Neural cell (in vitro differentiated cells): ENCODE data around the gene NIPA2. TPM values are rescaled to one million over a fixed set of nuclear protein-coding genes. Genes with fewer than 3 reads are reported as not detected.

ENCODE experiments used
- H2AFZ ChIP-seq: fragments of 200-600, 300-800 bp; sonication (generic), shearing (Covaris generic); 2 replicates; pipeline ENCODE4 v1.6.0; 2014; ENCODE audit warnings: low read depth, mild to moderate bottlenecking, antibody characterized with exemption, low read length, moderate library complexity
- H3F3A ChIP-seq: fragments of 200-600 bp; shearing (Covaris generic); 2 replicates; pipeline ENCODE4 v1.6.1; 2016; ENCODE audit warnings: mild to moderate bottlenecking, moderate library complexity, mixed read lengths, antibody characterized with exemption, low read length; ENCODE audit not compliant: insufficient read depth, poor library complexity, severe bottlenecking
- H3K27ac ChIP-seq: fragments of 200-600, 300-800 bp; sonication (generic), shearing (Covaris generic); 2 replicates; pipeline ENCODE4 v1.5.1; 2014; ENCODE audit warnings: mild to moderate bottlenecking, low read length, moderate library complexity
- H3K27me3 ChIP-seq: fragments of 300-800, 200-600 bp; sonication (generic), shearing (Covaris generic); 2 replicates; pipeline ENCODE4 v1.6.0; 2014; ENCODE audit warnings: mild to moderate bottlenecking, low read depth, low read length, moderate library complexity; ENCODE audit not compliant: insufficient read depth
- H3K36me3 ChIP-seq: fragments of 300-800, 200-600 bp; sonication (generic), shearing (Covaris generic); 2 replicates; pipeline ENCODE4 v1.5.1; 2014; ENCODE audit warnings: mild to moderate bottlenecking, antibody characterized with exemption, low read length, moderate library complexity; ENCODE audit not compliant: insufficient read depth
- H3K4me2 ChIP-seq: fragments of 300-800, 200-600 bp; sonication (generic), shearing (Covaris generic); 2 replicates; pipeline ENCODE4 v1.6.0; 2014; ENCODE audit warnings: mild to moderate bottlenecking, low read length
- H3K4me3 ChIP-seq: fragments of 300-800, 200-600 bp; sonication (generic), shearing (Covaris generic); 2 replicates; pipeline ENCODE4 v1.5.1; 2014; ENCODE audit warnings: mild to moderate bottlenecking, low read length, moderate library complexity
- H3K79me2 ChIP-seq: fragments of 200-600 bp; shearing (Covaris generic); replicated peaks from 2 replicates; pipeline ENCODE4 v1.6.0; 2014; ENCODE audit warnings: mild to moderate bottlenecking, low read length, moderate library complexity; ENCODE audit not compliant: insufficient read depth
- H3K9ac ChIP-seq: fragments of 300-800, 200-600 bp; sonication (generic), shearing (Covaris generic); 2 replicates; pipeline ENCODE4 v1.6.1; 2016; ENCODE audit warnings: mild to moderate bottlenecking, low read length, mixed read lengths
- H3K9me2 ChIP-seq: fragments of 200-600 bp; shearing (Covaris generic); 2 replicates; pipeline ENCODE4 v1.6.1; 2016; ENCODE audit warnings: mild to moderate bottlenecking, low read length, mixed read lengths; ENCODE audit not compliant: insufficient read depth
- H3K9me3 ChIP-seq: fragments of 200-600, 300-800 bp; sonication (generic), shearing (Covaris generic); 2 replicates; pipeline ENCODE4 v1.6.1; 2016; ENCODE audit warnings: mild to moderate bottlenecking, mixed run types, low read length, moderate library complexity, mixed read lengths
- H4K20me1 ChIP-seq: fragments of 200-600 bp; shearing (Covaris generic); 2 replicates; pipeline ENCODE4 v1.6.1; 2016; ENCODE audit warnings: mild to moderate bottlenecking, mixed run types; ENCODE audit not compliant: insufficient read depth
- CTCF ChIP-seq: fragments of 450-650 bp; IDR thresholded peaks from 2 replicates; pipeline ENCODE4 v1.5.1; 2014; ENCODE audit warnings: antibody characterized with exemption, mild to moderate bottlenecking, moderate library complexity; ENCODE audit not compliant: poor library complexity, severe bottlenecking
- EP300 ChIP-seq: fragments of 450-650 bp; conservative IDR thresholded peaks from 2 replicates; pipeline ENCODE4 v1.6.1; 2014; ENCODE audit warnings: antibody characterized with exemption, mild to moderate bottlenecking, moderate library complexity; ENCODE audit not compliant: poor library complexity, severe bottlenecking
- EZH2 ChIP-seq: fragments of 200-600, 300-800 bp; shearing (Covaris generic), sonication (generic); IDR thresholded peaks from 2 replicates; pipeline ENCODE4 v1.6.1; 2014; ENCODE audit warnings: antibody characterized with exemption, low read length, borderline replicate concordance, mild to moderate bottlenecking; ENCODE audit not compliant: insufficient read depth, poor library complexity, severe bottlenecking
- MXI1 ChIP-seq: fragments of 450-650 bp; conservative IDR thresholded peaks from 2 replicates; pipeline ENCODE4 v1.6.1; 2014; ENCODE audit warnings: antibody characterized with exemption, mild to moderate bottlenecking; ENCODE audit not compliant: poor library complexity, severe bottlenecking
- POLR2AphosphoS5 ChIP-seq: IDR thresholded peaks from 2 replicates; pipeline ENCODE4 v1.6.1; 2012
- RAD21 ChIP-seq: fragments of 450-650 bp; conservative IDR thresholded peaks from 2 replicates; pipeline ENCODE4 v1.6.1; 2014; ENCODE audit warnings: antibody characterized with exemption, mild to moderate bottlenecking, moderate library complexity
- REST ChIP-seq: IDR thresholded peaks from 2 replicates; pipeline ENCODE4 v1.6.1; 2012; ENCODE audit warnings: borderline replicate concordance
- SMC3 ChIP-seq: fragments of 450-650 bp; conservative IDR thresholded peaks from 2 replicates; pipeline ENCODE4 v1.6.1; 2014; ENCODE audit warnings: antibody characterized with exemption, mild to moderate bottlenecking, moderate library complexity; ENCODE audit not compliant: poor library complexity
- TAF1 ChIP-seq: IDR thresholded peaks from 2 replicates; pipeline ENCODE4 v1.6.1; 2012; ENCODE audit warnings: low read depth
- polyA plus RNA-seq: library from polyadenylated mRNA; depleted of rRNA; stranded (reverse); fragments of >200 nt; gene quantifications from 2 replicates; pipeline ENCODE4 v1.2.3, GENCODE V29; 2014

NIPA2 gene
- polyA plus RNA-seq, 1 donor from 2014 or later: 52.6 TPM

GRCh38 chr15:22893081-22893480, 54.6 kb downstream of the NIPA2 start:
- H3K36me3 ChIP-seq: no peaks in the 10 kb centered on the region
- no peaks in the 10 kb centered on the region for H3K9me3 ChIP-seq
- no peak overlapping the region for H3K27ac ChIP-seq
- no peaks in the 10 kb centered on the region for H3F3A ChIP-seq
- no peak overlapping the region for H2AFZ ChIP-seq
- no peak overlapping the region for H3K9ac ChIP-seq
- no peaks in the 10 kb centered on the region for H3K27me3 ChIP-seq
- H3K4me3 ChIP-seq: no peak overlapping the region
- H4K20me1 ChIP-seq: no peaks in the 10 kb centered on the region
- no peak for TF ChIP-seq CTCF
- no peak for TF ChIP-seq REST
- no peak for TF ChIP-seq POLR2AphosphoS5
- TF ChIP-seq EP300: no peak
- no peak for TF ChIP-seq SMC3
- TF ChIP-seq EZH2: no peak
- TF ChIP-seq RAD21: no peak
- TF ChIP-seq TAF1: no peak
- TF ChIP-seq MXI1: no peak
- H3K4me2 ChIP-seq: no peak overlapping the region
- H3K9me2 ChIP-seq: no peaks in the 10 kb centered on the region
- no peaks in the 10 kb centered on the region for H3K79me2 ChIP-seq

- Histone ChIP-seq H3F3A (no peaks in the 10 kb centered on the region), H3K27ac (no peak overlapping the region), H3K9ac (no peak overlapping the region), H4K20me1 (no peaks in the 10 kb centered on the region), H3K79me2 (no peaks in the 10 kb centered on the region), H3K4me2 (no peak overlapping the region), H2AFZ (no peak overlapping the region), H3K9me2 (no peaks in the 10 kb centered on the region), H3K4me3 (no peak overlapping the region), H3K9me3 (no peaks in the 10 kb centered on the region), H3K27me3 (no peaks in the 10 kb centered on the region), H3K36me3 (no peaks in the 10 kb centered on the region)
- no peak for TF ChIP-seq CTCF
- TF ChIP-seq REST: no peak
- no peak for TF ChIP-seq EP300
- no peak for TF ChIP-seq TAF1
- TF ChIP-seq RAD21: no peak
- no peak for TF ChIP-seq POLR2AphosphoS5
- no peak for TF ChIP-seq MXI1
- no peak for TF ChIP-seq EZH2
- no peak for TF ChIP-seq SMC3
These were observed 55.4 kb downstream of the NIPA2 start for GRCh38 chr15:22893881-22894280.
